Loucy (cell line): Measurements from ENCODE around the gene MYT1.

Experiments
- H2AFZ ChIP-seq: fragments of 200-600 bp; sonication (generic); 2 replicates; pipeline ENCODE4 v1.6.0; 2016; ENCODE audit warnings: antibody characterized with exemption, mild to moderate bottlenecking, low read length, moderate library complexity
- H3F3A ChIP-seq: fragments of 200-600 bp; 2 replicates; pipeline ENCODE4 v1.6.0; 2016; ENCODE audit warnings: antibody characterized with exemption, low read depth, mild to moderate bottlenecking
- H3K27me3 ChIP-seq: fragments of 200-600 bp; sonication (generic); 2 replicates; pipeline ENCODE4 v1.6.1; 2014; ENCODE audit warnings: low read length, mild to moderate bottlenecking; ENCODE audit not compliant: insufficient read depth, poor library complexity, severe bottlenecking
- H3K36me3 ChIP-seq: fragments of 200-600 bp; sonication (generic); 2 replicates; pipeline ENCODE4 v1.6.1; 2016; ENCODE audit warnings: low read length; ENCODE audit not compliant: insufficient read depth
- H3K4me1 ChIP-seq: fragments of 200-600 bp; sonication (generic); 2 replicates; pipeline ENCODE4 v1.5.1; 2014; ENCODE audit warnings: low read length, mild to moderate bottlenecking; ENCODE audit not compliant: insufficient read depth, poor library complexity, severe bottlenecking
- H3K4me2 ChIP-seq: fragments of 200-600 bp; sonication (generic); 2 replicates; pipeline ENCODE4 v1.6.0; 2014; ENCODE audit warnings: antibody characterized with exemption, low read length, low read depth, mild to moderate bottlenecking; ENCODE audit not compliant: poor library complexity, severe bottlenecking
- H3K4me3 ChIP-seq: fragments of 200-600 bp; sonication (generic); 2 replicates; pipeline ENCODE4 v1.5.1; 2014; ENCODE audit warnings: low read length, mild to moderate bottlenecking, mixed read lengths; ENCODE audit not compliant: poor library complexity, severe bottlenecking
- H3K79me2 ChIP-seq: fragments of 200-600 bp; sonication (generic); 2 replicates; pipeline ENCODE4 v1.6.1; 2014; ENCODE audit warnings: low read length; ENCODE audit not compliant: insufficient read depth
- H3K9ac ChIP-seq: fragments of 200-600 bp; sonication (generic); 2 replicates; pipeline ENCODE4 v1.6.0; 2014; ENCODE audit warnings: mild to moderate bottlenecking, low read depth, low read length, moderate library complexity; ENCODE audit not compliant: poor library complexity, severe bottlenecking
- H3K9me2 ChIP-seq: fragments of 200-600 bp; sonication (generic); replicated peaks from 2 replicates; pipeline ENCODE4 v1.6.1; 2016; ENCODE audit warnings: low read depth, low read length, mixed read lengths
- H3K9me3 ChIP-seq: fragments of 200-600 bp; sonication (generic); 2 replicates; pipeline ENCODE4 v1.6.1; 2014; ENCODE audit warnings: mild to moderate bottlenecking, antibody characterized with exemption, low read length, low read depth; ENCODE audit not compliant: insufficient read depth
- H4K20me1 ChIP-seq: fragments of 200-600 bp; sonication (generic); 2 replicates; pipeline ENCODE4 v1.6.0; 2014; ENCODE audit warnings: antibody characterized with exemption, low read length, mild to moderate bottlenecking; ENCODE audit not compliant: insufficient read depth, poor library complexity, severe bottlenecking
- CTCF ChIP-seq: fragments of 200-600 bp; sonication (generic); conservative IDR thresholded peaks from 2 replicates; pipeline ENCODE4 v1.5.1; 2014; ENCODE audit warnings: mild to moderate bottlenecking, antibody characterized with exemption, low read length
- EZH2phosphoT487 ChIP-seq: fragments of 200-600 bp; IDR thresholded peaks from 2 replicates; pipeline ENCODE4 v1.6.1; 2018; ENCODE audit warnings: antibody characterized with exemption, mild to moderate bottlenecking, moderate library complexity, borderline replicate concordance

The MYT1 gene

DNA sequence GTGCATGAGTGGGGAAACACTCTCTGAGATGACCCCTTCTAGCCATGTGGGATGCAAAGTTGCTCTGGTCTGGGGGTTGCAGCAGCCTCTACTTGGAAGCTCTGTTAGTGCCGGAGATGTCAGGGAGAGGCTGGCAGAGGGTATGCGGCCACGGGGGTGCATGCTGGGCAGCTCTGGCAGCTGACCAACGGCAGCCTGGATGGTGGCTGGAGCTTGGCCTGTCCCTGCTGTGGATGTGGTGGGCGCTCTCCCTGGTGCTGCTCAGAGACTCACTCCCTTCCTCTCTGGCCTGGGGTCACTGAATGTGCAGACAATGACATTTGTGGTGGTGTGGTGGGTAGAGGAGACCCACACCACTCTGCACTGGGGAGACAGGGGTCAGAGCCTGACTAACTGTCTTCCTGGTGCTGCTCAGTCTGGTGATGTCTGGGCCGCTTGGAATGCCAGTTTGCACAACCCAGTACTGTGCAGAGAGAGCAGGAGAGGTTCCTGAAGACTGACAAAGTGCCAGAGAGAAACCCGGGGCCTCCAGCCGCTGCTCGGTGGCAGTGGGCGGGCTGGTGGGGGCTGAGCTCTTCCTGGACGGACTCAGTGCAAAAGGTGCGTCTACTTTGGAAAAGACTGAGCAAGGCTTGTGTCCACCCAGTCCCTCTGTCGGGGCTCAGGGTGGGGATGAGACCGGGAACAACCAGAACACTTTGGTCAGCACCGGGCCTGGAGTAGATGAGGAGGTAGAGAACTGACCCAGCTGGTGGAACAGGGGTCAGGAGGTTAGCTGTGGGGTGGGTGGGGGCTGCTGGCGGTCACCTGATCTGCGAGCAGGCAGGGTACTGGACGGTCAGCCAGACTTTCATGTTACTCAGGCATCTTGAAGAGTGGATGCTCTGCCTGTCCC is 2.7 kb downstream of the MYT1 start:
- Histone ChIP-seq H4K20me1 (no peaks in the 10 kb centered on the region), H3K9me2 (no peaks in the 10 kb centered on the region), H3K4me2 (no peak overlapping the region), H3K9ac (no peak overlapping the region), H3K9me3 (peaks cover 5% of the 10 kb centered on the region; the same call in 1 of the 2 replicates), H3K4me3 (no peak overlapping the region), H3F3A (no peaks in the 10 kb centered on the region), H3K4me1 (peaks cover 3% of the 10 kb centered on the region), H3K79me2 (no peaks in the 10 kb centered on the region), H2AFZ (no peak overlapping the region), H3K36me3 (no peaks in the 10 kb centered on the region), H3K27me3 (no peaks in the 10 kb centered on the region)
- TF ChIP-seq EZH2phosphoT487 = no peak
- no peak for TF ChIP-seq CTCF

DNA sequence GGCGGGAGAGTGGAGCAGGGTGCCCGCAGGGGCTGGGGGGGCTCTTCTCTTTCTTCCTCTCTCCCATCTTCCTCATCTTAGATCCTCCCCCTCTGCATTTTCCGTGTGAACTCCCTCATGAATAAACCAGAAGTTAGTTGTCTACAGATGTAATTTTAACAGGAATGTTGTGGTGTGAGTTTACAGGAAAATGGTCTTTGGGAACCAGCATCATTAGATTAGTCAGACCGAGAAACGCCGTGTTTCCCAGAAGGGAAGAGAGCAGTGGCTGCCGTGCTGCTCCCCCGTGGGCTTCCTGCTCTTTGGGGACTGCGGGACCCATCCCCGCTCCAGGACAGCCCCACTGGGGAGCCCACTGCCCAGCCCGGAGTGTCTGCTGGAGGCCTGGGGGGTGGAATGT is 3.4 kb downstream of the MYT1 start:
- Histone ChIP-seq H3K36me3 (no peaks in the 10 kb centered on the region), H2AFZ (no peak overlapping the region), H3K79me2 (no peaks in the 10 kb centered on the region), H3K9me3 (peaks cover 5% of the 10 kb centered on the region; the same call in 1 of the 2 replicates), H3K9ac (no peak overlapping the region), H3K4me1 (peaks cover 3% of the 10 kb centered on the region), H3K4me2 (no peak overlapping the region), H3F3A (no peaks in the 10 kb centered on the region), H4K20me1 (no peaks in the 10 kb centered on the region), H3K9me2 (no peaks in the 10 kb centered on the region), H3K4me3 (no peak overlapping the region), H3K27me3 (no peaks in the 10 kb centered on the region)
- TF ChIP-seq CTCF (no peak), EZH2phosphoT487 (no peak)

GRCh38 chr20:64168381-64169090 is 4.3 kb downstream of the MYT1 start:
- no peaks in the 10 kb centered on the region for H3K9me2 ChIP-seq
- no peaks in the 10 kb centered on the region for H3K36me3 ChIP-seq
- no peaks in the 10 kb centered on the region for H3K79me2 ChIP-seq
- TF ChIP-seq CTCF = no peak
- TF ChIP-seq EZH2phosphoT487 = no peak
- H4K20me1 ChIP-seq = no peaks in the 10 kb centered on the region
- H3K9ac ChIP-seq = no peak overlapping the region
- no peak overlapping the region for H2AFZ ChIP-seq
- no peaks in the 10 kb centered on the region for H3K27me3 ChIP-seq
- no peak overlapping the region for H3K4me3 ChIP-seq
- no peak overlapping the region for H3K4me2 ChIP-seq
- peaks cover 3% of the 10 kb centered on the region for H3K4me1 ChIP-seq
- peaks cover 5% of the 10 kb centered on the region; the same call in 1 of the 2 replicates for H3K9me3 ChIP-seq
- H3F3A ChIP-seq = no peaks in the 10 kb centered on the region
